Kidney (tissue), 14 donors: Measurements from ENCODE around the gene ANKRD11. TPM values are rescaled to one million over a fixed set of nuclear protein-coding genes. Genes with fewer than 3 reads are reported as not detected.

Experiments used
- DNase-seq, 5 donors: peaks; one replicate each; pipeline ENCODE4 v3.0.0-alpha.2; 2013 to 2020
- FAIRE-seq: peaks from 2 replicates; lab custom pipeline; 2012; peaks lifted over from hg19 to GRCh38; lab: Jason Lieb, UNC
- H3K27ac ChIP-seq, 2 donors: one replicate each; pipeline ENCODE4 v1.7.0; 2013; ENCODE audit warnings: low read depth in 2 of 2, low read length in 2 of 2, inconsistent platforms in 1 of 2
- H3K27me3 ChIP-seq: one replicate; pipeline ENCODE4 v1.7.1; 2013; ENCODE audit warnings: low read length, inconsistent platforms; ENCODE audit not compliant: control insufficient read depth, insufficient read depth
- H3K36me3 ChIP-seq, 3 donors: one replicate each; pipeline versions ENCODE4 v1.7.0 to v1.7.1; 2013; ENCODE audit warnings: low read length in 3 of 3, control low read depth in 1 of 3, inconsistent platforms in 1 of 3; ENCODE audit not compliant: insufficient read depth in 3 of 3, control insufficient read depth in 2 of 3
- H3K4me1 ChIP-seq, 3 donors: one replicate each; pipeline versions ENCODE4 v1.7.0 to v1.7.1; 2013; ENCODE audit warnings: low read length in 3 of 3, inconsistent platforms in 1 of 3, low read depth in 1 of 3; ENCODE audit not compliant: control insufficient read depth in 2 of 3, insufficient read depth in 2 of 3
- H3K4me3 ChIP-seq, 3 donors: one replicate each; pipeline versions ENCODE4 v1.7.0 to v1.8.1; 2013; ENCODE audit warnings: low read length in 3 of 3, control low read depth in 1 of 3, inconsistent platforms in 1 of 3
- H3K9ac ChIP-seq, 3 donors: one replicate each; pipeline versions ENCODE4 v1.7.0 to v1.7.1; 2013; ENCODE audit warnings: low read length in 3 of 3, control low read depth in 1 of 3, inconsistent platforms in 1 of 3
- H3K9me3 ChIP-seq, 3 donors: one replicate each; pipeline versions ENCODE4 v1.7.0 to v1.7.1; 2013; ENCODE audit warnings: low read length in 3 of 3, control low read depth in 1 of 3, inconsistent platforms in 1 of 3; ENCODE audit not compliant: control insufficient read depth in 2 of 3, insufficient read depth in 1 of 3
- intact Hi-C: fragments of 100-400 bp; cut with DNase I; formaldehyde crosslinking; loops from one replicate; pipeline ENCODE4 v1.11.1; 2022
- polyA plus RNA-seq: library from polyadenylated mRNA; stranded (reverse); fragments of 350-450 nt; fragmentation: Illumina TruSeq; extraction: RNeasy Lipid Tissue Mini Kit (QIAGEN cat#74804); gene quantifications from one replicate; pipeline ENCODE4 v1.2.3, GENCODE V29; 2014; ENCODE audit warnings: low read depth, low replicate concordance; ENCODE audit not compliant: insufficient read depth
- total RNA-seq: library from RNA; stranded (reverse); fragmentation: NEBNext Ultra II Directional; extraction: Animal tissue kit (Norgen Biotek cat#: 25700); gene quantifications from one replicate; pipeline ENCODE4 v1.2.1, GENCODE V29; 2021
- TF ChIP-seq, protein P1 (sequence below): IDR thresholded peaks from 3 replicates; pipeline ENCODE4 v1.5.1; 2012; ENCODE audit warnings: mild to moderate bottlenecking, moderate library complexity, borderline replicate concordance; ENCODE audit not compliant: insufficient read depth; ENCODE audit errors: extremely low read depth
- donor health status: control.
- donor health status: control.
- donor health status: control.
- donor health status: control.
- donor health status: control.
- donor health status: DM: yes; HTN: yes; CAD: no.
- donor health status: Normal renal cell carcinoma (clear cell type).

The ANKRD11 gene
- total and polyA plus RNA-seq, 2 donors from 2014 or later = 36.2 to 154 TPM

- Histone ChIP-seq H3K27me3 (no peaks in the 10 kb centered on the region), H3K27ac (no peak overlapping the region), H3K9ac (no peak overlapping the region), H3K36me3 (no peaks in the 10 kb centered on the region), H3K9me3 (peaks cover 0 to 6% (median 0%) of the 10 kb centered on the region in 3 donors), H3K4me3 (no peak overlapping the region), H3K4me1 (peaks cover 0 to 27% (median 20%) of the 10 kb centered on the region in 3 donors)
- intact Hi-C loops = no loop called here
- TF ChIP-seq, protein P1, sequence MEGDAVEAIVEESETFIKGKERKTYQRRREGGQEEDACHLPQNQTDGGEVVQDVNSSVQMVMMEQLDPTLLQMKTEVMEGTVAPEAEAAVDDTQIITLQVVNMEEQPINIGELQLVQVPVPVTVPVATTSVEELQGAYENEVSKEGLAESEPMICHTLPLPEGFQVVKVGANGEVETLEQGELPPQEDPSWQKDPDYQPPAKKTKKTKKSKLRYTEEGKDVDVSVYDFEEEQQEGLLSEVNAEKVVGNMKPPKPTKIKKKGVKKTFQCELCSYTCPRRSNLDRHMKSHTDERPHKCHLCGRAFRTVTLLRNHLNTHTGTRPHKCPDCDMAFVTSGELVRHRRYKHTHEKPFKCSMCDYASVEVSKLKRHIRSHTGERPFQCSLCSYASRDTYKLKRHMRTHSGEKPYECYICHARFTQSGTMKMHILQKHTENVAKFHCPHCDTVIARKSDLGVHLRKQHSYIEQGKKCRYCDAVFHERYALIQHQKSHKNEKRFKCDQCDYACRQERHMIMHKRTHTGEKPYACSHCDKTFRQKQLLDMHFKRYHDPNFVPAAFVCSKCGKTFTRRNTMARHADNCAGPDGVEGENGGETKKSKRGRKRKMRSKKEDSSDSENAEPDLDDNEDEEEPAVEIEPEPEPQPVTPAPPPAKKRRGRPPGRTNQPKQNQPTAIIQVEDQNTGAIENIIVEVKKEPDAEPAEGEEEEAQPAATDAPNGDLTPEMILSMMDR = no peak
- DNase-seq = peak; percentile 67 to 91 (median 87)
- FAIRE-seq = no peak
Observed at GRCh38 chr16:89378947-89379771, 111.2 kb downstream of the ANKRD11 start.

DNA sequence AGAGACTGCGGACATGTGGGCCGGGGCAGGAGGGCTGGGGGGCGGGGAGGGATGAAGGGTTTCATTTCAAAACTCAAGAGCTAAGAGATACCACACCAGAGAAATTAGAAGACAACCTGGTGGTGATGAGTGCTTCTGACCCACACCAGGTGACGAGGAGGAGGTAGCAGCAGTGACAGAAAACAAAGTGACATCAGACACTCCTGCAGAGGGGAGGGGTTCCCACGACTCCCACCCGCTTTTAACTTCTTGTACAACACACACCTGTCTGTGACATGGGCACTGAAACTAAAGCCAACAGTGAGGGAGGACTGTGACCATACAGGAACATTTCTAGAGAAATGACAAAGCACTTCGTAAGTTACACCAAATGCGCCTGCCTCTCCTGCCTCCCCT lies 112.9 kb downstream of the ANKRD11 start:
- DNase-seq (peak in 3 of 5 donors; percentile 60 to 71 (median 67)), FAIRE-seq (no peak)
- no peaks in the 10 kb centered on the region for H3K36me3 ChIP-seq
- H3K27ac ChIP-seq = no peak overlapping the region
- no peak overlapping the region for H3K9ac ChIP-seq
- intact Hi-C loops = no loop called here
- H3K27me3 ChIP-seq = no peaks in the 10 kb centered on the region
- peaks cover 0 to 14% (median 8%) of the 10 kb centered on the region in 3 donors for H3K4me1 ChIP-seq
- H3K4me3 ChIP-seq = no peak overlapping the region
- TF ChIP-seq, protein P1 = no peak
- peaks cover 0 to 6% (median 0%) of the 10 kb centered on the region in 3 donors for H3K9me3 ChIP-seq

DNA sequence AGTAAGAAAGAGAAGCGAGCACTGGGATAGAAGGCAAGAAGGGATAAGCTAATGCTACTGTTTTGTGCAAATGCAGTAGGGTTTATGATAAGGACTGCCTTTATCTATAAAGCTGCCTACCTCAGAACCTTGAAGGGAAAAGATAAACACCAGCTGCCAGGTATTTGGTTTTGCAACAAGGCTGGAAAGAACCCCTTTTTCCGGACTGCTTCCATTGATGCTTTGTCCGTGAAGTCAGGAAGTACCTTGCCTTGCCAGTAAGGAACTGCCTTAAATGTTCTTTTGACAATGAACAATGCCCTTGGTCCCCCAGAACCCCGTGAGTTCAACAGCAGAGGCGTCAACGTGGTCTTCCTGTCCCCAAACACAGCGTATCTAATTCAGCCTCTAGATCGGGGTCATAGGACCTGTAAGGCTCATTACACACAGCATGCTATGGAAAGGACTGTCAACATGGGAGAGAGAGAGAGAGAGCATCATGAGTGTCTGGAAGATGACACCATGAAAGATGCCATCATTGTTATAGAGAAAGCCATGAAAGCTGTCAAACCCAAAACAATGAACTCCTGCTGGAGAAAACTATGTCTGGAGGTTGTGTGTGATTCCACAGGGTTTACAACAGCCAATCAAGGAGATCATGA lies 113.4 kb downstream of the ANKRD11 start:
- no peak overlapping the region for H3K9ac ChIP-seq

More for the DNA sequence above, 113.4 kb downstream of the ANKRD11 start:
- TF ChIP-seq, protein P1 = no peak
- peak in 3 of 5 donors; percentile 37 to 75 (median 68) for DNase-seq
- Histone ChIP-seq H3K4me1 (peaks cover 0 to 13% (median 8%) of the 10 kb centered on the region in 3 donors), H3K36me3 (no peaks in the 10 kb centered on the region), H3K27me3 (no peaks in the 10 kb centered on the region), H3K9me3 (peaks cover 0 to 6% (median 0%) of the 10 kb centered on the region in 3 donors), H3K27ac (no peak overlapping the region), H3K4me3 (no peak overlapping the region)
- no peak for FAIRE-seq
- intact Hi-C loops = no loop called here
